SK-MEL-5 (cell line): ENCODE measurements around the gene ACOT8. TPM values are rescaled to one million over a fixed set of nuclear protein-coding genes. Genes with fewer than 3 reads are reported as not detected.

ENCODE experiments used
- DNase-seq: peaks from one replicate; pipeline ENCODE4 v3.0.0-alpha.2; 2016; ENCODE audit warnings: low read depth, low spot score
- in situ Hi-C: cut with HindIII; loops from 2 replicates; pipeline ENCODE4 v1.10.0; 2016; ENCODE audit warnings: low sequenced_read_pairs, high pct_unique_total_duplicates, low pct_unique_long_range_greater_than_20kb
- total RNA-seq: library from RNA; depleted of rRNA; stranded (reverse); fragments of >200 nt; shearing (Covaris generic); gene quantifications from 2 replicates; pipeline ENCODE4 v1.2.3, GENCODE V29; 2014; rRNA removed

Gene ACOT8
- total RNA-seq, 1 experiment from 2014 or later, result 49.4 TPM

GRCh38 chr20:45792317-45793118 lies 64.7 kb downstream of the ACOT8 start:
- in situ Hi-C loops, result no loop called here
- no peak for DNase-seq

Other genes starting within 250 kb of the ACOT8 start
- gene WFDC10A, start 227.7 kb downstream of the ACOT8 start, total RNA-seq, result not detected in 2 replicates
- gene WFDC9, start 226.1 kb downstream of the ACOT8 start, total RNA-seq, result not detected in 2 replicates
- gene WFDC11, start 187.2 kb downstream of the ACOT8 start, total RNA-seq, result not detected in 2 replicates
- not detected in 2 replicates for gene WFDC13, start 155.4 kb downstream of the ACOT8 start, total RNA-seq
- not detected in 2 replicates for gene WFDC10B, start 152.4 kb downstream of the ACOT8 start, total RNA-seq
- gene SPINT4, start 135.0 kb downstream of the ACOT8 start, total RNA-seq, result not detected in 2 replicates
- gene WFDC3, start 65.5 kb downstream of the ACOT8 start, total RNA-seq, result 0.58 TPM in 1 of 2 replicates, not detected in the other
- 26.4 and 31.6 TPM in 2 replicates for gene DNTTIP1, start 65.4 kb downstream of the ACOT8 start, total RNA-seq
- gene UBE2C, start 44.7 kb downstream of the ACOT8 start, total RNA-seq, result 75.4 and 76.9 TPM in 2 replicates
- gene TNNC2, start 30.1 kb downstream of the ACOT8 start, total RNA-seq, result 0.37 TPM in 1 of 2 replicates, not detected in the other
- 14.8 and 25.5 TPM in 2 replicates for gene SNX21, start 23.6 kb downstream of the ACOT8 start, total RNA-seq
- 3.0 and 3.4 TPM in 2 replicates for gene ZSWIM3, start 222 bp upstream of the ACOT8 start, total RNA-seq
- 11.5 and 13.7 TPM in 2 replicates for gene ZSWIM1, start 23.8 kb upstream of the ACOT8 start, total RNA-seq
- 1.3 and 2.2 TPM in 2 replicates for gene SPATA25, start 30.2 kb upstream of the ACOT8 start, total RNA-seq
- gene NEURL2, start 33.8 kb upstream of the ACOT8 start, total RNA-seq, result 7.1 and 8.9 TPM in 2 replicates
- gene CTSA, start 33.9 kb upstream of the ACOT8 start, total RNA-seq, result 447 and 457 TPM in 2 replicates
- gene PLTP, start 54.8 kb upstream of the ACOT8 start, total RNA-seq, result 18.5 and 19.9 TPM in 2 replicates
- 9.2 and 10.9 TPM in 2 replicates for gene PCIF1, start 77.3 kb upstream of the ACOT8 start, total RNA-seq
- 8.4 and 10.1 TPM in 2 replicates for gene ZNF335, start 114.8 kb upstream of the ACOT8 start, total RNA-seq
- not detected in 2 replicates for gene MMP9, start 151.5 kb upstream of the ACOT8 start, total RNA-seq
- 0.74 and 1.5 TPM in 2 replicates for gene SLC12A5, start 171.8 kb upstream of the ACOT8 start, total RNA-seq
- gene NCOA5, start 232.6 kb upstream of the ACOT8 start, total RNA-seq, result 15.9 and 16.6 TPM in 2 replicates